Hematopoietic multipotent progenitor cell treated with erythropoietin and hydrocortisone succinate and interleukin-3 and kit ligand, for 6 days (in vitro differentiated cells): ENCODE data around the gene RGS7.

Experiments
- DNase-seq: peaks from one replicate; pipeline ENCODE4 v3.0.0-alpha.2; 2015

RGS7 gene

DNA sequence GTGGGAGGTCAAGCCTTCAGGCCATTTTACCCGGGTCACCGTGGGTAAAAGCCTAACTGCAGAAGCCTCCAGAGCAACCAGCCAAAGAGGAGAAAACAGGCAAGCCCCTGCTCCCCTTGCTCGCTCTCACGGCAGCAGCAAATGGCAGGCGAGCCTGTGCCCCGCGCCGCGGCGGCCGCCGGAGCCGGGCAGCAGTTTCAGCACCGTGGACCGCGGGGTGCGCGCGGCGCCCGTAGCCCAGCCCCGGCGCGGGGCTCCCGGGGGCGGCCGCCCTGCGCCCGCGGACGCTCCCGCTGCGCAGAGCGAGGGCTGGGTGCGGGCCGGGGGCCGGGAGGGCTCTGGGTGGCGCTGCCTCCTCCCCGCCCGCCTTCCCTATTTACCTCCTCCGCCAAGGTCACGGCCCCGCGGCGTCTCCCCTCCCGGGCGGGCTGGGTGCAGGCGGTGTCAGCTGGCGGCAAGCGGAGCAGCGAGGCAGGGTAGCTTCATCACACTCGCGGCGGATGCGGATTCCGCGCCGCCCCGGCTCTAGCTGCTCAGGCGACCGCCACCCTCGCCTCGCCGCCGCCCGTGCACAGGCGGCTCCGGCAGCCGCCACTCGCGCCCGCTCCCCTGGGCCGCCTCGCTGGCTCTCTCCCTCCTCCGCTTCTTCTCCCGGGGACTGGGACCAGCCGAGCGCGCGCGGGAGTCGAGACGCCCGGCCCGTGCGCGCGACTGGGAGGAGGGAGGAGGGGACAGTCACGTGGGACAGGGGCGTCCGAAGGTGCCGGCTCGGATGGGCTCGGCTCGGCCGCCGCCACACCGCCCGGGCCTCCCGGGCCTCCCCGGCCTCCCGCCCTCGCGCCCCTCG, at the start of gene RGS7:
Gene RGS7 (minus strand): TSS at position 687 of the 847 bp plus-strand sequence.
- peak; percentile 2 for DNase-seq

DNA sequence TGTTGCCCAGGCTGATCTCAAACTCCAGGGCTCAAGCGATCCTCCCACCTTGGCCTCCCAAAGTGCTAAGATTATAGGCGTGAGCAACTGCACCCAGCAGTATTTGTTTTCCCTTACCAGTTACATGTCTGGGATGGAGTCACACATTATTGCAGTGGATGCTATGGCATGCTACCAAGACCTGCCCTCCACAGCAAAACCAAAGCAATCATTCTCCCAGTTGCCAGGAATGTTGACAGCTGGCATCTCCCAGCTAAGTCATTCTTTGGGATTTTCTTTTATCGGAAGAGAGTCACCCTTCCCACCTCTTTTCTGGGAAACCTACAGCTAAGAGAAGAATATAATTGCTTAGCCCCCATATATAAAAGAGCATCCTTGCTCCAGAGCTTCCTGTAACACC, 49.4 kb upstream of the RGS7 start:
- no peak for DNase-seq

DNA sequence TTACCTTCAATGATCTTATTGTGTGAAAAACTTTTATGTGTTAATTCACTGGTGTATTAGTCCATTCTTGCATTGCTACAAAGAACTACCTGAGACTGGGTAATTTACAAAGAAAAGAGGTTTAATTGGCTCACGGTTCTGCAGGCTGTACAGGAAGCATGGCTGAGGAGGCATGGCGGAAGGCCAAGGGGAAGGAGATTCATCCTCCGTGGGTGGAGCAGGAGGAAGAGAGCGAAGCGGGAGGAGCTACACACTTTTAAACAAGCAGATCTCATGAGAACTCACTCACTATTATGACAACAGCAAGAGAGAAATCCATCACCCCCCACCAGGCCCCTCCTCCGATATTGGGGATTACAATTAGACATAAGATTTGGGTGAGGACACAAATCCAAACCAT, 44.2 kb upstream of the RGS7 start:
- DNase-seq: no peak

DNA sequence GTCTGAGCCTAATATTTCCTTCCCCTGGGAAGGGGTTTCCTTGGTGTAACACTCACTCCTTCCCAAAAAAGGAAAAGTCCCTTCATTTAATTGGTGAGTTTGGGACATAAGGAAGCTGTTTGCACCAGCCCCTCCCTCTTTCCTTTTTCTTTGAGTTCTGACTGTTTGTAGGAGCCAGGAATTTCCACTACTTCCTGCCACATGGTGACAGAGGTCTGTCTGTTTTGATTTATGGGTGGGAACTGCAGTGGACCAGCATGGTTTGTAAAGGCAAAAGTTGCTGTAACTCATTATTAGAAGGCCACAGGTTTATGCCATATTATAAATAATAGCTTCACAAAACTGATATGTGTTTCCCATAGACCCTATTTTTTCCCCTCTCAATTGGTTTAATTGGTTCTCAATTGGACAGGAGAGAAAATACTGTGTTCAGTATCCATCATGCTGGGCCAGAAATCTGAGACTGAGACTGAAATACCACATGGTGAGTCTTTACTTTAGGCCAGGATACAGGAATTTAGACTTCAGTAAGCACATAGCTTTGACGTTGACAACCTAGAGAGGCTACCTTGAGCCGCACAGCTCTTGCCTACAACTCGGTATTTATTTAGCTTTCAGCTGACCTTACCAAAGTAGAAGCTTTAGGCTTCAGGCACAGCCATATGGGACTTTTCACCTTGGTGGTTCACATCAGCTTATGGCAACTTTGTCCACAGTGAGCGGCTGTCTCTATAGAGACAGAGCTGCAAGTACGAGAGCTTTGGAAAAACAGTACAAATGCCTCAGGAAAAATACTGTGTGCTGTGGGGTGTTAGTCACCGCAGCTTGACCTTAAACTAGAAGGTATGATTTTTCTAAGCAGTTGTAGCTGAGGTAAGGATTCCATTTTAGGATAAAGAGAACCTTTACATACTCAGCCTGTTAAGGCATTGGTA, 40.0 kb upstream of the RGS7 start:
- no peak for DNase-seq

DNA sequence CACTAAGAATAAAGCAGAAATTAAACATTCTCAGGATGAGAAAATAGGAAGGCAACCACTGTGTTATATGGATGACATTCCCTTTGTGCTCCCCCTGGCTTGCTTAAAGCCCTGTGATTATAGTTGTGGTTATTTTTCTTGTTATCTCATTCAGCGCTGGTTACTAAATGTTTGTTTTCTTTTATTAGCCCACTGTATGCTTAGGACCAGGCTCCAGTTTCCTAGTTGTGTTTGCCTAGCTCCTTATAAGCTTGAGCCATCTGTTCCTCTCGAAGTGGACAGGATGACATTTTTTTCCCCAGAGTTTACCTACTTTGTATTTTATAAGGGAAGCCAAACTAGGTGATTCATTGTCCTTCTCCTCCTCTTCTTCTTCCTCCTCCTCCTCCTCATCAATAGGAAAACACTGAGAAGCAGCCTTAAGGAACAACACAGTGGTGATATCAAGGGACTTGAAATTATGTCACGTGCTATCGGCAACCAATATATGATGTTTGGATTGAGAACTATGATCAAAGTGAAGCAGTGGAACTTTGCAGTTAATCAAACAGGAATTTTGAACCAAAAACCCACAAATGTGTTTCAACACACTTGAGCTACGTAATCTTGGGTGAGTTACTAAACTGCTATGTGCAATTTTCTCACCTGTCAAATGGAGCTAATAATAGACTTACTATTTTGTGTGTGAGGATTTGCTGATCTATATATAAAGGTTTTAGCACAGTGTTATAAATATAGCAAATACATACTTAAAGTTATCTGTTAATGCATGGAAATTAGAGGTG, 35.1 kb upstream of the RGS7 start:
- no peak for DNase-seq

DNA sequence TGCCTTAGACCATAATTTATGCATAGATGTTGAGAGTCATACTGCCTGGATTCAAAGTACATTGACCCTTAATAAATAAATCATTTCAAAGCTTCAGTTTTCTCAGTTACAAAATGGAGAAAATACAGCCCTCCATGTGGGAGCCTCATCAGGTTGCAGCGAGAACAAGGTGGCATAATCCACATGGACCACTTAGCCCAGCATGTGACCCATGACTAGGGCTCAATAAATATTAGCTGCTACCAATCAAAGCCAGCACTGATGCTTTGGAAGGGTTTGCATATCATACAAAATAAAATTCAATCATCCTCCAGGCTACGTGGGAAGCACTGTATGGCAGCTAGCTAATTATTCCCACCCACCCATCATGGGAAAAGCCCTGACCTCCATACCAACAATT, 33.5 kb upstream of the RGS7 start:
- DNase-seq: no peak

DNA sequence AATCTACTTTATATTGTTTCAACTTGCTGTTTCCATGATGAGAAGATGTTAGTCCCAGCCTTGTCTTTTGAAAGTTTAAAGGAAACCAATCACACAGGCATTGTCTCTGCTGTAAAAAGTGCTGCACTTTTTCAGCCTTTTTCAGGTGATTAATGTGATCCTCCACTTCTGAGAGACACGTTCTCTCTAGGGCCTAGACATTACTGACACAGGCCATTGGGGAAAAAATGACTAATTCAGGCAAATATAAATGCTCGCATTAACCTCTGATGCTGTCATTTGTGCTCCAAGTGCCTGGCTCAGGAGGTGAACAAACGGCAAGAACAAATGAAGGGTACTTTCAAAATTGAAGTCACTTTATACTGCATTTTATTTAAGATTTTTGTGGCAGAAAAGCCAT, 32.4 kb upstream of the RGS7 start:
- no peak for DNase-seq

DNA sequence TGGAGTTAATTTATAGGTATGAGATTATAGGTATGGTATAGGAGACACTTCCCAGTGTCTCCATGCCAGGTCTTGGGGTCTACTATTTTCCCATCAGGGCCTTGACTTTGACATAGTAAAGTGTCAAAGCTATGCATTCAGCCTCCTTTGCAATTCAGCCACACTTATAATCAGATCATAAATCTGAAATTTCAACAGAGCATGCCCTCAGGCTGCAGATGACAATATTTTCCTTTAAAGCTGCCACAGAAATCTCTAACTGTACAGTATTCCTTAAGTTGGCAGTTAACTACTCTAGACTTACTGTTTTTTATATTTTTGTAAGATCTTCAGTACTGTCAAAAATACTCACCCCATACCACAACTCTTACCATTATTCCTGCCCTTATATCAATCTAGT, 30.2 kb upstream of the RGS7 start:
- DNase-seq: no peak

DNA sequence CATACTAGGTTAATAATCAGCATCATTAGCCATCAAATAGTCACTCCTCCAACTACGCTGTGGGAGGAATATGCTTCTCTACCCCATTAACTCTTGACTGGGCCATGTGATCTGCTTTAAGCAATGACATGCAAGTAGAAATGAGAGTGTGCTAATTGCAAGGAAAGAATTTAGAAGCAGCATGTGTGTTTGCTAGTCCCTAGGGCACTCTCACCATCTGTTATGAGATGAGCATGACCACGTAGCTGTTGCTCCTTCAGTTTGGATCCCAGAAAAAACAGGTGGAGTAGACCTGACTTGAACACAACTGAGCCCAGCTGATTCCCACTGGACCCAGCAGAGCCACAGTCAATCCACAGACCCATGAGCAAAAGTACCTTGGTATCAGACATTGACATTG, 19.7 kb upstream of the RGS7 start:
- DNase-seq: no peak

DNA sequence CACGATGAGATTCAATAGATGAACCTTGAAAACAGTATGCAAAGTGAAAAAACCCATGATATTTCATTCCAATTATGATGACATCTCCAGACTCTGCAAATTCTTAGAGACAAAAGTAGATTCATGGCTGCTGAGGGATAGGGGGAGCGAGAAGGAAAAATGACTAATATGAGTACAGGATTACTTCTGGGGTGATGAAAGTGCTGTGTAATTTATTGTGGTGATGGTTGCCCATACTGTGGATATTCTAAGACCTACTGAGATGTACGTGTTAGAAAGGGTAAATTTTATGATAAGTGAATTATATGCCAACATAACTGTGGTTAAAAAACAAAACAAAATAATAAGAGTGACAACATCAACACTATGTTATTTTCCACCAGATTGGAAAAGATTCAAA, 18.9 kb upstream of the RGS7 start:
- no peak for DNase-seq

DNA sequence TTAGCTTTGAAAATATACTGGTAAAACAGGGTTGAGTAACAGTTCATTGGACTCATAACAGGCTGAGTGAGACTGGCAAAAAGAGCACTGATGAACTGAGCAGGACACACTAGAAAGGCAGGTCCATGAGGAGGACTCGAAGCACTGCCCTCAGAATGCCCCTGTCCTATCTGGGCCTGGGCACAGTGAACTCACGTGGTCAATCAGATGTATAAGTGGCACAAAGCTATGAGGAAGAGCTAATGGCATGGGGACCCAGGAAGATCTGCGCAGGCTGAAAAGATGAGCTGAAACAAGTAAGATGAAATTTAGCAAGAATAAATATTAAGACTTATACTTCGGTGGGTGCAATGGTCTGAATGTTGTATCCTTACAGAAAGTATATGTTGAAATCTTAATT, 9.2 kb upstream of the RGS7 start:
- no peak for DNase-seq

DNA sequence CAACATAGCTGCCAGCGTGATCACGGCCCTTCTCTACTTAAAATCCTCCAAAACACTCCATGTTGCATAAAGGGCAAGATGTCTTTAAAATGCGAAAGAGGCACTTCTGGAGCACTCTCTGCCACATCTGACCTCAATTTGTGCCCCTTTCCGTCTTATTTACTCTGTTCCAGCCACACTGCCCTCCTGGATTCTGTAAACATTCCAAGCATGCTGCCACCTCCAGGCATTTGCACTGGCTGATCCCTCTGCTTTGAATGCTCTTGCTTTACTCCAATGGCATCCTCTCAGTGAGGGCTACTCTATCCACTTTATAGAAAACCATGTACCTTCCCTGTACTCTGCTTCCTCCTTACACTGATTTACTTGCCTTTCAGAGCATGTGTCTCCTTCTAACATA, 5.3 kb upstream of the RGS7 start:
- no peak for DNase-seq

DNA sequence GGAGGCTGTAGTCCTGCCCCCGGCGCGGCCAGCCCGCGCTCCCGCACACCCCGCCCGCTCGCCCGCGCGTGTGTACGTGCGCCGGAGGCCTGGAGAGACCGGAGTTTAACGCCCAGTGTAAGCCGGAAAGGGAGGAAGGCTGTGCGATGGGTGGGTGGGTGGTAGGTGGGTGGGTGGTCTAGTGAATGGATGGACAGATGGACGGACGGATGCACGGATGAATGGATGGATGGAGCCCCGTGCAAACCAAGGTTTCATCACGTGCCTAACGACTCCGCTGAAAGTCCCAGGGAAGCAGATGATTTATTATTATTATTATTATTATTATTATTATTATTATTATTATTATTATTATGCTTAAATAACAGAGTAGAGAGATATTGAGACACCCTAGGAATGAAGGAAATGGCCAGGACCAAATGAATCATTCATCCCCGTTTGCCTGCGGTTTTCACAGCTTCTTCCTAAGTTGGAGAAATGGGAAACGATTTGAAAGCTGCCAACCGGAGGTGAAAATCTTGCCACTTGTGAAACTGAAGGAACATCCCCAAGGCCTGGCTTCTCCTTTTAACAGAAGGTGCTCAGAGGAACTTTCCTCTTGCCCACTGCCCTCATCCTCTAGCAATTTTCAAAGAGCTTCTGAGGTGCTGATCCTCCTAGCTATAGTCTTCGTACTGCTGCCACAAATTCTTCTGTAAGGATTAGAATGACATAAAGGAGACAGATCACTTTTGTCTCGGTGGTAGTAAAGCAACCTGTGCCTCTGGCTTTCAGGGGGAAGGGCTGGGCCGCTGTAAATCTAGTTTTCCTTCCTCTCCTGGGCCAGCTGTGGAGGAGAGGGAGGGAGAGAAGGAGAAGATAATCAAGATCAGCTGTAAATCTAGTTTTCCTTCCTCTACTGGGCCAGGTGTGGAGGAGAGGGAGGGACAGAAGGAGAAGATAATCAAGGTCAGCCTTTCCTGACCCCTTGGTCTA, 648 bp upstream of the RGS7 start:
- DNase-seq: no peak

DNA sequence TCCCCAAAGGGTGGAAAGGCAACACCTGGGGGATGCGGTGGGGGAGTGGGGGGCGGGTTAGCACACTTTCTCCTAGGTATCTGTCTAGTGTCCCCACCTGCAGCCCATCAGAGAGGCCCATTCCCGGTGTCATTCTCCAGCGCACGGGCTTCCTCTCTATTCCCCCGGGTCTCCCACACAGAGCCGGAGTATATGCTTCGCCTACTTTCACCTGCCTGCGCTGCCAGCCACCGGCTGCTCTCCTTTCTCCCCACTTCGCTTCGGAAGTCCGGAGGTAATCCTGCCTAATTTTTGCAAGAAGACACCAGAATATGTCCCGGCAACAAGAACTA, 852 bp downstream of the RGS7 start:
- DNase-seq: no peak

DNA sequence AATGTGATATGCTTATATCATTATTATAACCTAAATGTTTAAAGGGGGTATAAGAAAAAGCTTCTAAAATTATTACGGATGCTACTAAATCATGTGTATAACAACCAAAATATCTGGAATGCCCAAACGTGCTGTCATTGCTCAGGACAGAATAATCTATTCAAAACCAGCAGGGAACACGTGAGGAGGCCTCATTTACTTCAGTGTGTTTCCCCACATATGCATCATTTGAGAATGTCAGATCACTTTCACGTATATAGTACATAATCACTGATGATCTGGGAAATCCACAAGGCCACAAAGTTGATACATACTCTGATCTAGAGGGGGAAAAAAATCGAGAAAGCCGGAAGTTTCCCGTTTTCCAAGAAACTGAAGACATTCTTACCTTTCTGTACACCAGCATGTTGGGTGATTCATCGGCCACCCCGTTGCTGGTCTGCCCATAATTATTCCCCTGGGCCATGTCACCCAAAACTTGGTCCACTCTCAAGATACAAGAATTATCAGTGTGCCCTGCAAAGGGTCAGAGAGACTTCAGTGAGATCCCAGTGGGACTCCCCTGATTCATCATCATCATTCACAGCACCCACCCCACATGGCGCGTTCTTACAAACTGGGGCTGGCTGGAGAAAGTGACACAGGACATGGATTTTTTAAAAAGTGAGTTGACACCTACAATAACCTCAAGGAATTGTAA, 1.5 kb downstream of the RGS7 start:
- no peak for DNase-seq

DNA sequence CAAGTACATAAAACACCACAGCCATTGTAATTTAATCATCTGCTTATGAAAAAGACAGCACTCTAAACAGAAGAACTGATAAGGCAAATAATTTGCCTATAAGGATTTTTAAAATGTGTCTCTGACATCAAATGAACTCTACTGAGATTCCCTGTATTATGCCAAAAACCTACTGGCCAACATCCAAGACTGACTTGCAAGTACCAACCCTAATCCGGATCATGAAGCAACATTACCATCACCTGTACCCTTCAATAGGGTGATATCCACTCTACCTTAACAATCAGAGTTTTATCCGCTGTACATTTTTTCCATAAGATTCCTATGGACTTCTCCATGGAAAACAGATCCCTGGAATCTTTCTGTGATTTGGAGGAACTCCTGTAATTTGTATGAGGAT, 4.6 kb downstream of the RGS7 start:
- no peak for DNase-seq

DNA sequence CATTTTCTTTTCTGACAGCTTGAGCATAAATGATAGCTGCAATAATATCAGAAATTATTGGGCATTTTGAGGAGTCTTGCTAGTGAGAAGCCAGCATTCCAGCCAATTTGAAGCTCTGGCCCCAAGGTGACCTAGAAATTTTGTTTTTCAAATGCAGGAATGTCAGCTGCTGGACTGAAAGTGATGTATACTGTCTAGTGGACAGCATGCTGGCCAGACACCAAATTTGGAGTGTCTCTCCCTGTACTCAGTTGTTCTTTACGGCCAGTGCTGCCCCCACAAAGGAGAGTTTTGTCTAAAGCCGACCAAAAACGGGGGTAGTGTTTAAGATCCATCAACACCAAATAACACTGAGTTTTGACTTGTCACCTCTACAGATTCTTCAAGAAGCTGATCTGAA, 5.2 kb downstream of the RGS7 start:
- DNase-seq: no peak

DNA sequence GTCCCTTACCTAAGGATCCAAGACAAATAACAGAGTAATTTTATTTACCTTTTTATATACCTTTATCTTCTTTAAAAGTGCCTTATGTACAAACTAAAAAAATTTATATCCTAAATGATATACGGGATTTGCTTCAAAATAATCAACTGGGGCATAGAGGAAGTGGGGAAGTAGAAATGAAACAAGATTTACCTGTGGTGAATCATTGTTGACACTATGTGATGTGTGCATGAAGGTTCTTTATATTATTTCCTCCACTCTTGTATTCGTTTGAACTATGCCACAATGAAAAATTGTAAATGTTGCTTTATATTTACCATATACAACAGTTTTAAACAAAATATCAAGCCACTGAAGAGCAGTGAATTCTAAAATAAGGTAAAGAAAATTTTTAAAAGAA, 13.0 kb downstream of the RGS7 start:
- no peak for DNase-seq

DNA sequence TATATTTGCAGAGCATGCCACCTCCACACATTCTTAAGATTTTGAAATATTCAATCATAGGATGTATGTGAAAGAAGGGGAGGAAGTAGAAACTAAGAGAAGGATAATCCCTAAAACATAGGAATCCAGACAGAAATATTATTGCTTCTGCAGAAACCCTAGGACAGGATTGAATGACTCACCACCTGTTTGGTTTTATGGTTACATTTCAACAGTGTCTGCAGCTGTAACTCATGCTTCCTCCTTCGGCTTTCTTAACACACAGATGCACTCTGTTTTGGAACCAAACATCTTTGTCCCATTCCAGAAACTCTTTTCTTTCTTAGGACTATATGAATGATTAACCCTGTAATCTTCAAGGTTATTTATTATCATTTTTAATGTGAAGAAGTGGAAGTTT, 20.7 kb downstream of the RGS7 start:
- DNase-seq: no peak

DNA sequence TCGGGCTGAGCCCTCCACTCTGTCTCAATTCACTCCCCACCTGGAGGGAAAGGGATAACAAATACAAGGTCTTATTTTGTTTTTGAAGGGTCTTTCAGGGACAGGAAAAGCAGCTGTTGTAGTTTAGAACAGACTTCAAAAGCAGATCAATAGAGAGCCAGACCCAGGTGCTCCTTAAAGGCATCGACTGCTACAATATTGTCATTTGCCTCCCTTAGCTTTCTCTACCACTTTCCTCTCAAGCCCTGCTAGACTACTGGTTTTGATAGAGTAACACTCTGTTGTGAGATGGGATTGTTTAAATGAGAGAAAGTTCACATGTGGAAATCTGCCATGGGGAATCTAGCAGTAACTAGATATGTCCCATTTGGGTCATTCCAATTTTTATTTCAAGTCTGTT, 24.0 kb downstream of the RGS7 start:
- no peak for DNase-seq

DNA sequence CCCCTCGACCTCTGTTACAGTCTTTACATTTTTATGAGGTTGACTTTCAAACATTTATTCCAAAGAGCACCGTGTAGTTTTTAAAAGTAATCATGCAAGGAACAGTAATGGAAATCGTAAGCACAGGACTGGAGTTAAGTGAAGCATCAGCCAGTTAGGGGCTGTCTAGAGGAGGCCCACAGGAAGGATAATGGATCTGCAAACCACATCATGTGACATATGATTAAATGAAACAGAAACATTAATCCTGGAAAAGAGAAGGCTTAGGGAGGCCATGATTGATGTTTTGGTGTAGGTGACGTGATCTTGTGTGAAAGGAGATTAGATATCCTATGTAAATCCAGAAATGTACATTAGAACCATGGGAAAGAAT, 25.0 kb downstream of the RGS7 start:
- no peak for DNase-seq
